Measurements from ENCODE around the gene A4GNT.

Gene A4GNT

GRCh38 chr3:138124706-138125355 lies 7.4 kb downstream of the A4GNT start:
- peak overlapping the region; percentile 9 for H3K23ac ChIP-seq (ENCODE audit: low read depth, low read length, poor library complexity)
- no peak overlapping the region for H2BK5ac ChIP-seq (ENCODE audit: low read length)
- WGBS, 2 donors (ENCODE audit: extremely low coverage in 2 of 2, insufficient read length in 2 of 2, insufficient replicate concordance in 1 of 2) = no CpG with 5 or more reads among the region's 10 CpGs
- H2AK5ac ChIP-seq (ENCODE audit: low read depth, low read length) = no peak overlapping the region
- no peak overlapping the region for H3K27ac ChIP-seq (replicated peaks; ENCODE audit: low read length)
- H4K91ac ChIP-seq (ENCODE audit: low read depth, low read length, poor library complexity) = no peak overlapping the region
- no peak overlapping the region for H3K4ac ChIP-seq (ENCODE audit: low read length)
- H3K4me1 ChIP-seq (ENCODE audit: control insufficient read depth in 2 of 2, insufficient read depth in 1 of 2, low read depth in 1 of 2, low read length in 2 of 2) = no peaks in the 10 kb centered on the region
- no peak overlapping the region for H3K14ac ChIP-seq (ENCODE audit: low read length)
- no peak overlapping the region for H2AFZ ChIP-seq (ENCODE audit: low read length)
- peaks cover 0 to 6% of the 10 kb centered on the region in 2 donors for H3K9me3 ChIP-seq (replicated peaks in 1 of 2; ENCODE audit: control insufficient read depth in 2 of 2, insufficient read depth in 1 of 2, low read depth in 1 of 2, low read length in 2 of 2)
- no peak overlapping the region for H3K9ac ChIP-seq (ENCODE audit: low read depth, low read length, poor library complexity)
- H2BK120ac ChIP-seq (ENCODE audit: low read depth, low read length) = no peak overlapping the region
- no peaks in the 10 kb centered on the region for H3K36me3 ChIP-seq (replicated peaks in 1 of 2; ENCODE audit: control insufficient read depth in 2 of 2, insufficient read depth in 2 of 2, low read length in 2 of 2)
- no peak overlapping the region for H2BK12ac ChIP-seq (ENCODE audit: low read length)
- DNase-seq (ENCODE audit: low spot score) = no peak
- peak overlapping the region; percentile 52 for H3K18ac ChIP-seq (ENCODE audit: low read length)
- H2BK15ac ChIP-seq (ENCODE audit: low read length) = no peak overlapping the region
- H3K4me3 ChIP-seq (ENCODE audit: low read length in 2 of 2) = no peak overlapping the region
- peaks cover 0 to 9% (median 0%) of the 10 kb centered on the region in 3 experiments for H3K27me3 ChIP-seq (ENCODE audit: control insufficient read depth in 3 of 3, insufficient read depth in 3 of 3, low read depth in 1 of 3, low read length in 3 of 3)
- H3K79me1 ChIP-seq (ENCODE audit: low read depth, low read length) = no peaks in the 10 kb centered on the region
- no peak overlapping the region for H4K8ac ChIP-seq (ENCODE audit: low read depth, low read length)
- no peak overlapping the region for H3K4me2 ChIP-seq (ENCODE audit: insufficient read depth, low read length, poor library complexity, severe bottlenecking)

- Histone ChIP-seq H2BK12ac (ENCODE audit: low read length) (no peak overlapping the region), H2BK15ac (ENCODE audit: low read length) (no peak overlapping the region), H3K23ac (ENCODE audit: low read depth, low read length, poor library complexity) (no peak overlapping the region), H3K4ac (ENCODE audit: low read length) (no peak overlapping the region), H3K18ac (ENCODE audit: low read length) (no peak overlapping the region), H2AFZ (ENCODE audit: low read length) (no peak overlapping the region), H2BK120ac (ENCODE audit: low read depth, low read length) (no peak overlapping the region), H3K27ac (replicated peaks; ENCODE audit: low read length) (no peak overlapping the region), H3K4me3 (ENCODE audit: low read length in 2 of 2) (no peak overlapping the region), H4K8ac (ENCODE audit: low read depth, low read length) (no peak overlapping the region), H3K4me1 (ENCODE audit: control insufficient read depth in 2 of 2, insufficient read depth in 1 of 2, low read depth in 1 of 2, low read length in 2 of 2) (no peaks in the 10 kb centered on the region), H2AK5ac (ENCODE audit: low read depth, low read length) (no peak overlapping the region), H3K36me3 (replicated peaks in 1 of 2; ENCODE audit: control insufficient read depth in 2 of 2, insufficient read depth in 2 of 2, low read length in 2 of 2) (no peaks in the 10 kb centered on the region), H3K14ac (ENCODE audit: low read length) (no peak overlapping the region), H2BK5ac (ENCODE audit: low read length) (no peak overlapping the region), H4K91ac (ENCODE audit: low read depth, low read length, poor library complexity) (no peak overlapping the region), H3K9ac (ENCODE audit: low read depth, low read length, poor library complexity) (no peak overlapping the region), H3K4me2 (ENCODE audit: insufficient read depth, low read length, poor library complexity, severe bottlenecking) (no peak overlapping the region), H3K9me3 (replicated peaks in 1 of 2; ENCODE audit: control insufficient read depth in 2 of 2, insufficient read depth in 1 of 2, low read depth in 1 of 2, low read length in 2 of 2) (peaks cover 0 to 6% of the 10 kb centered on the region in 2 donors), H3K79me1 (ENCODE audit: low read depth, low read length) (no peaks in the 10 kb centered on the region), H3K27me3 (ENCODE audit: control insufficient read depth in 3 of 3, insufficient read depth in 3 of 3, low read depth in 1 of 3, low read length in 3 of 3) (peaks cover 0 to 5% (median 0%) of the 10 kb centered on the region in 3 experiments)
- DNase-seq (ENCODE audit: low spot score) = no peak
- WGBS, 2 donors (ENCODE audit: extremely low coverage in 2 of 2, insufficient read length in 2 of 2, insufficient replicate concordance in 1 of 2) = no CpG with 5 or more reads among the region's 6 CpGs
Observed at GRCh38 chr3:138124188-138124587, 8.0 kb downstream of the A4GNT start.

- Histone ChIP-seq H2BK12ac (ENCODE audit: low read length) (no peak overlapping the region), H3K18ac (ENCODE audit: low read length) (no peak overlapping the region), H2AFZ (ENCODE audit: low read length) (peak overlapping the region; percentile 26), H2AK5ac (ENCODE audit: low read depth, low read length) (no peak overlapping the region), H2BK5ac (ENCODE audit: low read length) (no peak overlapping the region), H3K9me3 (replicated peaks in 1 of 2; ENCODE audit: control insufficient read depth in 2 of 2, insufficient read depth in 1 of 2, low read depth in 1 of 2, low read length in 2 of 2) (peaks cover 2 to 5% of the 10 kb centered on the region in 2 donors), H4K8ac (ENCODE audit: low read depth, low read length) (no peak overlapping the region), H2BK120ac (ENCODE audit: low read depth, low read length) (no peak overlapping the region), H3K4ac (ENCODE audit: low read length) (no peak overlapping the region), H2BK15ac (ENCODE audit: low read length) (no peak overlapping the region), H3K4me2 (ENCODE audit: insufficient read depth, low read length, poor library complexity, severe bottlenecking) (no peak overlapping the region), H3K23ac (ENCODE audit: low read depth, low read length, poor library complexity) (no peak overlapping the region), H3K36me3 (replicated peaks in 1 of 2; ENCODE audit: control insufficient read depth in 2 of 2, insufficient read depth in 2 of 2, low read length in 2 of 2) (no peaks in the 10 kb centered on the region), H3K4me3 (ENCODE audit: low read length in 2 of 2) (no peak overlapping the region), H3K14ac (ENCODE audit: low read length) (no peak overlapping the region), H3K27ac (replicated peaks; ENCODE audit: low read length) (no peak overlapping the region), H3K27me3 (ENCODE audit: control insufficient read depth in 3 of 3, insufficient read depth in 3 of 3, low read depth in 1 of 3, low read length in 3 of 3) (no peaks in the 10 kb centered on the region), H3K4me1 (ENCODE audit: control insufficient read depth in 2 of 2, insufficient read depth in 1 of 2, low read depth in 1 of 2, low read length in 2 of 2) (peaks cover 0 to 2% of the 10 kb centered on the region in 2 donors), H3K79me1 (ENCODE audit: low read depth, low read length) (peaks cover 3% of the 10 kb centered on the region), H3K9ac (ENCODE audit: low read depth, low read length, poor library complexity) (no peak overlapping the region), H4K91ac (ENCODE audit: low read depth, low read length, poor library complexity) (no peak overlapping the region)
- no CpG with 5 or more reads among the region's 4 CpGs for WGBS, 2 donors (ENCODE audit: extremely low coverage in 2 of 2, insufficient read length in 2 of 2, insufficient replicate concordance in 1 of 2)
- no peak for DNase-seq (ENCODE audit: low spot score)
Observed at GRCh38 chr3:138119423-138119766, 12.8 kb downstream of the A4GNT start.

- Histone ChIP-seq H3K27ac (replicated peaks; ENCODE audit: low read length) (no peak overlapping the region), H2BK15ac (ENCODE audit: low read length) (no peak overlapping the region), H3K9me3 (replicated peaks in 1 of 2; ENCODE audit: control insufficient read depth in 2 of 2, insufficient read depth in 1 of 2, low read depth in 1 of 2, low read length in 2 of 2) (peaks cover 2 to 5% of the 10 kb centered on the region in 2 donors), H2BK12ac (ENCODE audit: low read length) (no peak overlapping the region), H3K4ac (ENCODE audit: low read length) (no peak overlapping the region), H3K4me2 (ENCODE audit: insufficient read depth, low read length, poor library complexity, severe bottlenecking) (no peak overlapping the region), H3K23ac (ENCODE audit: low read depth, low read length, poor library complexity) (no peak overlapping the region), H4K8ac (ENCODE audit: low read depth, low read length) (no peak overlapping the region), H3K18ac (ENCODE audit: low read length) (no peak overlapping the region), H2AFZ (ENCODE audit: low read length) (peak overlapping the region; percentile 26), H3K4me1 (ENCODE audit: control insufficient read depth in 2 of 2, insufficient read depth in 1 of 2, low read depth in 1 of 2, low read length in 2 of 2) (peaks cover 4 to 7% of the 10 kb centered on the region in 2 donors), H3K79me1 (ENCODE audit: low read depth, low read length) (peaks cover 3% of the 10 kb centered on the region), H3K27me3 (ENCODE audit: control insufficient read depth in 3 of 3, insufficient read depth in 3 of 3, low read depth in 1 of 3, low read length in 3 of 3) (no peaks in the 10 kb centered on the region), H2BK120ac (ENCODE audit: low read depth, low read length) (no peak overlapping the region), H3K36me3 (replicated peaks in 1 of 2; ENCODE audit: control insufficient read depth in 2 of 2, insufficient read depth in 2 of 2, low read length in 2 of 2) (no peaks in the 10 kb centered on the region), H3K4me3 (ENCODE audit: low read length in 2 of 2) (no peak overlapping the region), H3K14ac (ENCODE audit: low read length) (no peak overlapping the region), H2BK5ac (ENCODE audit: low read length) (no peak overlapping the region), H3K9ac (ENCODE audit: low read depth, low read length, poor library complexity) (no peak overlapping the region), H4K91ac (ENCODE audit: low read depth, low read length, poor library complexity) (no peak overlapping the region), H2AK5ac (ENCODE audit: low read depth, low read length) (no peak overlapping the region)
- WGBS, 2 donors (ENCODE audit: extremely low coverage in 2 of 2, insufficient read length in 2 of 2, insufficient replicate concordance in 1 of 2) = no CpG with 5 or more reads among the region's 8 CpGs
- peak; percentile 67 for DNase-seq (ENCODE audit: low spot score)
Observed at GRCh38 chr3:138118612-138119422, 13.4 kb downstream of the A4GNT start.

Data from neuronal stem cell (in vitro differentiated cells).